ENCODE measurements around the gene CAND2.
"Not testable (repeated sequence)": the region's sequence is repeated elsewhere in the genome, so short reads cannot be mapped to it uniquely, and the experiment has no call there.

Gene CAND2

DNA sequence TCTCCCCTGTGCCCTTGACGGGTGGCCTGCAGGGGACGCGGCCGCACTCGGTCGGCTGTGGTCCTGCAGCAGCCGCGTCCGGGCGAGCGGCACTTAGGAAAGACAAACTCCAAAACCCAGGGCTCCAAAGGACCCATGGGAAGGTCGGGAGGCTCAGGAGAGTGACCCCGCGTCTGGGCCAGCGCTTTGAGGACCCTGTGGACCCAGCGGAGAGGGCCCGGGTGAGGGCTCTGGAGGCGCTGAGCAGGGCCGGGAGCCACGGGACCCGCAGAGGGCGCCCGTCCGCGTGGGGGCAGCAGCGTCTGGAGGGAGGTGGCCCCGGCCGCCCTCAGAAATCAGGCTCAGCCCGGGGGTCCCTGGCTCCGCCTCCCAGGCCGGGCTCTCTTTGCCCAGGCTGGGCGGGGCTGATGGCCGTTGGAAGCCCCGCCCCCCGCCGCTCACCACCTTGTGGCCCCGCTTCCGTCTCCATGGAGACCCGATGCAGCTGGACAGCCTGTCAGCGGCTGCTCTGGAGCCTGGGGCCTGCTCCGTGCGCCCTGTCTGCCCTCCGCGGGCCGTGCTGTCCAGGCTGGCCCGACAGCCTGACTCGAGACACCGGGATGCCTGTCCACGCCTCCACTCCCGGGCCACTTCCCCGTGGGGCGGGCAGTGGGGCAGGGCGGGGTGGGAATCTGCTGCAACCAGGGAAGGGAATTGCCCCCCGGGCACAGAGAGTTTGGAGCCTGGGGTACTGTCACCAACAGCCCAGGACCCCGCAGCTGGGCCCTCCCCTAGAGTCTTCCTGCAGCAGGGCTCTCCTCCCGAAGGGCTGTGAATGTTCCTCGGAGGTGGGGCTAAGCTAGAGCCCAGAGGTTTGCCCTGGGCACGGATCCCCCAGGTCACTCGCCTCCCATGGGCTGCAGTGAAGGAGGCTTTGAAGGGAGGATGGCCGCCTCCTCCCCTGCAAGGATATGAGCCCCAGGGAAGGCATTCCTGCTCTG is 79.7 kb downstream of the CAND2 start:
- TF ChIP-seq, protein P1, sequence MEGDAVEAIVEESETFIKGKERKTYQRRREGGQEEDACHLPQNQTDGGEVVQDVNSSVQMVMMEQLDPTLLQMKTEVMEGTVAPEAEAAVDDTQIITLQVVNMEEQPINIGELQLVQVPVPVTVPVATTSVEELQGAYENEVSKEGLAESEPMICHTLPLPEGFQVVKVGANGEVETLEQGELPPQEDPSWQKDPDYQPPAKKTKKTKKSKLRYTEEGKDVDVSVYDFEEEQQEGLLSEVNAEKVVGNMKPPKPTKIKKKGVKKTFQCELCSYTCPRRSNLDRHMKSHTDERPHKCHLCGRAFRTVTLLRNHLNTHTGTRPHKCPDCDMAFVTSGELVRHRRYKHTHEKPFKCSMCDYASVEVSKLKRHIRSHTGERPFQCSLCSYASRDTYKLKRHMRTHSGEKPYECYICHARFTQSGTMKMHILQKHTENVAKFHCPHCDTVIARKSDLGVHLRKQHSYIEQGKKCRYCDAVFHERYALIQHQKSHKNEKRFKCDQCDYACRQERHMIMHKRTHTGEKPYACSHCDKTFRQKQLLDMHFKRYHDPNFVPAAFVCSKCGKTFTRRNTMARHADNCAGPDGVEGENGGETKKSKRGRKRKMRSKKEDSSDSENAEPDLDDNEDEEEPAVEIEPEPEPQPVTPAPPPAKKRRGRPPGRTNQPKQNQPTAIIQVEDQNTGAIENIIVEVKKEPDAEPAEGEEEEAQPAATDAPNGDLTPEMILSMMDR (IDR thresholded peaks at IDR 0.05; ENCODE audit: insufficient read depth, low read depth, low read length, missing control alignments): peak; percentile 11
- H3K4me3 ChIP-seq (ENCODE audit: low read depth, low read length): no peak overlapping the region
- peak; percentile 24 for DNase-seq (ENCODE audit: low read depth)

DNA sequence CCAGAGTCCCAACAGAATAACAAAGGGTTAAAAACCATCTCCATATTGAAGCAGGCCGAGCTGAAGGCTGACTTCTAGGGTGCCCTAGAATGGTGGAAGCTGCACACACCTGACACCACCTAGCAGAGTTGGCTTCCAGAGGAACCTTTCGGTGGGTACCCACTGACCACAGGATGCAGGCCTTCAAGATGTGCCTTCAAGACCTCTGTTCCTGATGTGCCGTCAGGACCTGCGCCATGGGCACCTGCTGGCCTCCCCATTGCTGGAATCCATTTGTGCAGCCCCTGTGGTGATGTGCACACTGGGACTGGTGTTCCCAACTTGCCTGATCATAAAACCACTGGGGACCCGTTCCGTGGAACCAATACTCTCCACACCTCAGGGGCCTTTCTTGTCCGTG is 80.6 kb downstream of the CAND2 start:
- no peak for DNase-seq (ENCODE audit: low read depth)
- TF ChIP-seq, protein P1 (IDR thresholded peaks at IDR 0.05; ENCODE audit: insufficient read depth, low read depth, low read length, missing control alignments): no peak
- H3K4me3 ChIP-seq (ENCODE audit: low read depth, low read length): no peak overlapping the region

DNA sequence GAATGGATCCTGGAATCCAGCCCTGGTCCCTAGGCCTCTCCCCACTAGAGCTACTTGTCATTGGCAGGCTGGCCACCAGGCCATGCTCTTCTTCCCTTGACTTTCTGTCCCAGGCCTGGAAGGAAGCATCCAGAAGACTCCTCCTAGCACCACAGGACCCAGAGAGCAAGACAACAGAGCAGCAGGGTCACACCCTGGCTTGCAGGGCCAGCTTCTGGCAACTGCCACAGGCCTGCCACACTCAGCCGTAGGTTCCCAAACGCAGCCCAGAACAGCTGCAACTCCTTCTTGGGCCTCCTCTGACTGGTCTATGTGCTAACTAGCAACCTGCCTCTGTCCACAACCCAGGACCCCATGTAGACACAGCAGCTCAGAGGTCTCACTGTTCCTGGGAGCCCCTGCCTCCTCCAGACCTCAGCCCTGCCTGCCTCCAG is 81.7 kb downstream of the CAND2 start:
- TF ChIP-seq, protein P1 (IDR thresholded peaks at IDR 0.05; ENCODE audit: insufficient read depth, low read depth, low read length, missing control alignments): no peak
- no peak for DNase-seq (ENCODE audit: low read depth)

DNA sequence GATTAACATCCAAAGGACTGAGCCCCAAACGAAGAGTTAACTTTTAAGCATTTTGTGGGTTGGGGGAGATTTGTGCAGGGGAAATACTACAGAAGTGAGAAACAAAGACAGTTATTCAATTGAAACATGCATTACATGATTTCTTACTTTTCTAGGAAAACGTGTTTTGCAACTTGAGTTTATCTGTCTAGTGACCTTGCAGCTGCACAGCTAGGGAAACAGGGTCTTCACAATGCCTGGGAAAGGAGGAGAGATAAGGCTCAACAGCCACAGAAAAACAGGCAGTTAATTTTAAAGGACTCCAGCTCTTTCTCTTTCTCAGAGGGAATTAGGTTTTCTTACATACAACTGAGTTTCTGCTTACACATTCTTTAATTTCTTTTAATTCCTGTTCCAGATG is 82.3 kb downstream of the CAND2 start:
- H3K4me3 ChIP-seq (ENCODE audit: low read depth, low read length); DNase-seq (ENCODE audit: low read depth): not testable (repeated sequence)

More for the DNA sequence above, 81.7 kb downstream of the CAND2 start:
- no peak overlapping the region for H3K4me3 ChIP-seq (ENCODE audit: low read depth, low read length)

DNA sequence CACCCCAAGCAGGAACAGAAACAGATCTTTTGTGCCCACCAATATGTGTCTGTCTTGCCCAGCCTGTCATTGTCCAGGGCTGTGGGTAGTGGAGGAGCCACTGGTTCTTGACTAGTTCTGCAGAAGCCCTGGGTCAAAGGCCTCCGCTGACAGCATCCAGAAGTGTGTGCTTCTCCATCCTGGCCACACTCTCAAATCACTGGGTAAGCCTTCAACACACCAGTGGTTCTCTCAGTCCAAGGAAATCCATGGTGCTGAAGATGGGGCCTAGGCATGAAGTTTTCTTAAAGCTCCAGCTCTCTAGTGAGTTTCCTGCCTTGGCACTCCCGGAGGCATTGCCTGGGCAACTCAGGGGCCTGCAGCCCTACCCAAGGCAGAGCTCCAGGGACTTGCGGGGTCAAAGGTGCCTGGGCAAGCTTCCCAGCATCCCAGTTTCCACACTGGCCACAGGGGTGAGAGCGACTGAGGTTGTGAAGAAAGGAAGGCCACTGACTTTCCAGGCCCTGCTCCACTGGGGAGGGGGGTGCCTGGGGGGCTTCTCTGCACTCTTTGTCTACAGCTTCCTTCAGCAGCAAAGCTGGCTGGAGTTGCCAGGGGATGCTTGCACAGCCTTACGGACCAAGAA is 82.8 kb downstream of the CAND2 start:
- no peak for DNase-seq (ENCODE audit: low read depth)
- TF ChIP-seq, protein P1 (IDR thresholded peaks at IDR 0.05; ENCODE audit: insufficient read depth, low read depth, low read length, missing control alignments): no peak
- no peak overlapping the region for H3K4me3 ChIP-seq (ENCODE audit: low read depth, low read length)

DNA sequence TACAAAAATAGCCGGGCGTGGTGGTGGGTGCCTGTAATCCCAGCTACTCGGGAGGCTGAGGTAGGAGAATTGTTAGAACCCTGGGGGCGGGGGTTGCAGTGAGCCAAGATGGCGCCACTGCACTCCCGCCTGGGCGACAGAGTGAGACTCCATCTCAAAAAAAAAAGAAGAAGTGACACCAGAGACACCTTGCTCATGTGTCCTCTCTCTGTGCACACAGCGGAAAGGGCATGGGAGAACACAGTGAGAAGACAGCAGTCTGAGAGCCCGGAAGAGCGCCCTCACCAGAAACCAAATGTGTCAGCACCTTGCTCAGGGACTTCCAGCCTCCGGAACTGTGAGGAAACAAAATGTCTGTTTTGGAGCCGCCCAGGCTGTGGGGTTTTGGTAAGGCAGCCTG is 85.4 kb downstream of the CAND2 start:
- H3K4me3 ChIP-seq (ENCODE audit: low read depth, low read length): not testable (repeated sequence)
- TF ChIP-seq, protein P1 (IDR thresholded peaks at IDR 0.05; ENCODE audit: insufficient read depth, low read depth, low read length, missing control alignments): peak; percentile 9
- peak; percentile 76 for DNase-seq (ENCODE audit: low read depth)
